ENCODE measurements around the gene GLO1.

GLO1 gene

DNA sequence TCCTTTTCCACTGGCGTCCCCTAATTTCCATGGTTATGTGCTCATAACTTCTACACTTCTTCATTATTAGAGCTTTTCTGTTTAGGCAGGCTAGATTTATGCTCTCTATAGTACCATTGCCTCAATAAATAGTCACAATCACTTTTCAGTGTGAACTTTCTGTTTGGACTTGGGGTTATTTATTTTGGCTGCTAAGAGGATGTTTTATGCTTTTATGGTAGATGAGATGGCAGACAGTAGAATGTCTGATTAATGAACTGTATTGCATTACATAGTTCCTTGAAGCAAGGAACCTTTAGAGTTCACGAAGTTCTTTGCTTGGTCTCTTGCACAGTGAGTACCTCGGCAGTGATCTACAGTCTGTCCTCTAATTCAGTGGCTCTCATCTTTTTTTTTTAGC, 19.1 kb upstream of the GLO1 start:
- no peak overlapping the region for H3K4me3 ChIP-seq (ENCODE audit: low read depth, low read length)
- TF ChIP-seq, protein P1, sequence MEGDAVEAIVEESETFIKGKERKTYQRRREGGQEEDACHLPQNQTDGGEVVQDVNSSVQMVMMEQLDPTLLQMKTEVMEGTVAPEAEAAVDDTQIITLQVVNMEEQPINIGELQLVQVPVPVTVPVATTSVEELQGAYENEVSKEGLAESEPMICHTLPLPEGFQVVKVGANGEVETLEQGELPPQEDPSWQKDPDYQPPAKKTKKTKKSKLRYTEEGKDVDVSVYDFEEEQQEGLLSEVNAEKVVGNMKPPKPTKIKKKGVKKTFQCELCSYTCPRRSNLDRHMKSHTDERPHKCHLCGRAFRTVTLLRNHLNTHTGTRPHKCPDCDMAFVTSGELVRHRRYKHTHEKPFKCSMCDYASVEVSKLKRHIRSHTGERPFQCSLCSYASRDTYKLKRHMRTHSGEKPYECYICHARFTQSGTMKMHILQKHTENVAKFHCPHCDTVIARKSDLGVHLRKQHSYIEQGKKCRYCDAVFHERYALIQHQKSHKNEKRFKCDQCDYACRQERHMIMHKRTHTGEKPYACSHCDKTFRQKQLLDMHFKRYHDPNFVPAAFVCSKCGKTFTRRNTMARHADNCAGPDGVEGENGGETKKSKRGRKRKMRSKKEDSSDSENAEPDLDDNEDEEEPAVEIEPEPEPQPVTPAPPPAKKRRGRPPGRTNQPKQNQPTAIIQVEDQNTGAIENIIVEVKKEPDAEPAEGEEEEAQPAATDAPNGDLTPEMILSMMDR (conservative IDR thresholded peaks at IDR 0.05; ENCODE audit: low read depth, low read length) = no peak
- no peak for DNase-seq (ENCODE audit: low read depth)

DNA sequence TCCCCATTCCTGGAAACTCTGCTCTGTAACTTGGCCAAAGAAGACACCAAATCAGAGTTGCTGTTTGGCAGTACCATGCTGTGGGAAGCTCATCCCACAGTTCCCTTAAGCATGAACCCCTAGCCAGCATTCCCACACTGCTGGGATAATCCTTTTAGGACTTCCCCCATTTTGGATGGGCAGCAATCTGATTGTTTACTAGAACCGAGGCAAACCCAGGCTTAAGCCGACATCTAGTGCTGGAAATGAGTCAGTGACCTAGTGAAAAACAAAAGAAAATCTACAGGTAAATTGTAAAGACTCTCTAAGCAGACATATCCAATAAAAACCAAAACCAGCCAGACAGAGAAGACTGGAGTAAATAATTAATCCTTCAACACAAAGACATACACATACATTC, 17.4 kb upstream of the GLO1 start:
- no peak overlapping the region for H3K4me3 ChIP-seq (ENCODE audit: low read depth, low read length)
- DNase-seq (ENCODE audit: low read depth) = peak; percentile 53
- TF ChIP-seq, protein P1 (conservative IDR thresholded peaks at IDR 0.05; ENCODE audit: low read depth, low read length) = peak; percentile 38

DNA sequence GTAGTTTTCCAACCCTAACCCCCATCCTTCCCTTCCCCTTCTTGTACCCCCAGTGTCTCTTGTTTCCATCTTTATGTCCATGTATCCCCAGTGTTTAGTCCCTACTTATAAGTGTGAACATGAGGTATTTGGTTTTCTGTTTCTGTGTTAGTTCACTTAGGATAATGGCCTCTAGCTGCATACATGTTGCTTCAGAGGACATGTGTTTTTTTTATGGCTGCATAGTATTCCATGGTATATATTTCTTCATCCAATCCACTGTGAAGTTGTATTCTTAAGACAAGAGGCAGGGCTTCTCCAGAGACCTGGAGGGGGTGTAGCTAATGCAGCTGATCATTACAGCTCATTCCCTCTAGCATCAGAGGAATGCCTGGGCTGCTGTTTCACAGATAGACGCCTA, 16.4 kb upstream of the GLO1 start:
- TF ChIP-seq, protein P1 (conservative IDR thresholded peaks at IDR 0.05; ENCODE audit: low read depth, low read length) = no peak
- DNase-seq (ENCODE audit: low read depth) = no peak
- H3K4me3 ChIP-seq (ENCODE audit: low read depth, low read length) = no peak overlapping the region

DNA sequence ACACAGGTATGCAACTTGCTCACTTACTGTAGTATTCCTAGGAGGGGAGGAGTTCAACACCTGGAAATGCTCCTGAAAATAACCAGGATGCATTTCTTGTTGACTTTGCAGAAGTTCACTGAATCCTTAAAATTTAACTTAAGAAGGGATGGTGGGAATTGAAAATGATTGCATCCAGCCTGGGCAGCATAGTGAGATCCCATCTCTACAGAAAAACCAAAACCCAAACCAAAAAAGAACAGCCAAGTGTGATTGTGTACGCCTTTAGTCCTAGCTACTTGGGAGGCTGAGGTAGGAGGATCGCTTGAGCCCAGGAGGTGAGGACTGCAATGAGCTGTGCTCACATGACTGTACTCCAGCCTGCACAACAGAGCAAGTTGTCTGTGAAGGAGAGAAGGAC, 13.9 kb upstream of the GLO1 start:
- no peak overlapping the region for H3K4me3 ChIP-seq (ENCODE audit: low read depth, low read length)
- TF ChIP-seq, protein P1 (conservative IDR thresholded peaks at IDR 0.05; ENCODE audit: low read depth, low read length) = no peak
- DNase-seq (ENCODE audit: low read depth) = no peak

DNA sequence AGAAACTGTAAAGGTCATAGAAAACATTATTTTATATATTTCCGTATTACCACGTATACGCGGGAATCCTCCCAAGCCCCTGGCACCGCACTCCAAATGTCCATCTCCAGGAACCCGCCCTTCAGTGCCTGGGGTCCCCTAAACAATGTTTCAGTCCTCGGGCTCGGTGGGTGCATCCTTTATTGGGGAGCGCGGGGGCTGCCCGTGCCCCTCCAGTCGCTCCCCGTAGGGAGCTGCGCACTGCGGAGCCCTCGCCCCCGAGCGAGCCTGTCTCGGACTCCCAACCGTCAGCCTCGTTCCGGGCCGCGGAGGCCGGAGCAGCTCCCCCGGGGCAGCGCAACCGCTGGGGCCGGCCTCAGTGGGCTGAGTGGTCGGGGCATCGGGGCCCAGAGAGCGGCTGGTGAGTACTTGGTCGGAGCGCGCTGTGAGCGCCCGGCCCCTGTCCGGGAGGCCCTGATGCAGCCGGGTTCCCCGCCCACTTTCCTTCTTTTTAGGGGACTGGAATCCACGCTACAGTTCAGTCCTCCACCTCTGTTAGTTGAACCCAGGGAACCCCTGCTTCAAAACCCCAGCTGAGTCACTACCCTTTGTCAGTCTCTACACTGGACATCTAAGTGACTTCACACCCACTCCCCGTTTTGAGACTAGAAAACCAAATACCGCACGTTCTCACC, 12.2 kb upstream of the GLO1 start, which contains the start of gene DNAH8:
TSS of gene DNAH8 (plus strand) at position 296 of the 674 bp plus-strand sequence. CDS start 7,499 bp downstream, outside the sequence.
- TF ChIP-seq, protein P1 (conservative IDR thresholded peaks at IDR 0.05; ENCODE audit: low read depth, low read length) = no peak
- H3K4me3 ChIP-seq (ENCODE audit: low read depth, low read length) = peak within 1 kb of the TSS; percentile 55
- DNase-seq (ENCODE audit: low read depth) = no peak

DNA sequence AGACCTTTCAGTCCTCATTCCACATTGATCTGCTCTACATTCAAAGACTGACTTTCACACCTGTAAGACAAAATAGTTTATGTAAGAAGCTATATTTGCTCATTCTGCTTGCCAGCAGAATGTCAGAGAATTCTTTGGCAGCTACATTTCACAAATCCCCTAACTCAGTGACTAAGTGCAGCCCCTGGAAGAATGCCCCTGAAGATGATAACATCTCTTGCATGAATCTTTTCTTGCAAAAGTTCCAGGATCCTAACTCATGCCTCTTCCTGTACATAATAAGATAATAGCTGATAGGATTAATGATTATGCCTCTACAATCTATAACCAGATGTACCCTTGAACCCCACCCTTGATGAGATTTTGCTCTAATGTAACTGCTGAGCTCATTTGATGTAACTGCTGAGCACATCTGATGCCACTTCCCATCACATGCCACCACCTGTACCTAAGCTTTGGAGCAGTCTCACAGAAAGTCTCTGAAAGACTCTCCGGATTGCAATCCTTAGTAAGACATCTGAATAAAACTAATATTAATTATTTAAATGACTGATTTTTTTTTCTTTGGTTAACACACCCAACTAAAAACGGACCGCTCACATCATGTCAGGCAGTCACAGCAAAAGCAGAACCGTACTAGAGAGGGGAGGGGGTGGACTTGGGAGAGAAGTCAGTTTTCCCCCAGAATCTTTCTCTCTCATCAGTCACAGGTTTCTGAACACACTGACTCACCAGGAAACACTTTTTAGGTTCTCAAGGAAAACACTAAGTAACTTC, 11.5 kb upstream of the GLO1 start:
- TF ChIP-seq, protein P1 (conservative IDR thresholded peaks at IDR 0.05; ENCODE audit: low read depth, low read length) = no peak
- DNase-seq (ENCODE audit: low read depth) = no peak
- H3K4me3 ChIP-seq (ENCODE audit: low read depth, low read length) = peak overlapping the region; percentile 55

All from choroid plexus epithelial cell (primary cell).